Suprapubic skin (tissue), 4 donors: ENCODE results near the gene PLOD3. TPM values are rescaled to one million over a fixed set of nuclear protein-coding genes. Genes with fewer than 3 reads are reported as not detected.

Source experiments
- DNase-seq, 2 donors: peaks; one replicate each; pipeline ENCODE4 v3.0.0-alpha.2; 2019; ENCODE audit warnings: low spot score in 2 of 2
- H3K27ac ChIP-seq: fragments of 200-600 bp; sonication (generic); one replicate; pipeline ENCODE4 v1.5.1; 2019
- H3K27me3 ChIP-seq: fragments of 200-600 bp; sonication (generic); one replicate; pipeline ENCODE4 v1.5.1; 2019
- H3K36me3 ChIP-seq: fragments of 200-600 bp; sonication (generic); one replicate; pipeline ENCODE4 v1.5.1; 2019
- H3K4me1 ChIP-seq: fragments of 200-600 bp; sonication (generic); one replicate; pipeline ENCODE4 v1.5.1; 2019
- H3K4me3 ChIP-seq: fragments of 200-600 bp; sonication (generic); one replicate; pipeline ENCODE4 v1.5.1; 2019; ENCODE audit warnings: mild to moderate bottlenecking
- H3K9me3 ChIP-seq: fragments of 200-600 bp; sonication (generic); one replicate; pipeline ENCODE4 v1.5.1; 2019
- EP300 ChIP-seq: sonication (generic); formaldehyde crosslinking; IDR thresholded peaks from one replicate; pipeline ENCODE4 v1.6.1; 2017; ENCODE audit warnings: antibody characterized with exemption
- POLR2A ChIP-seq, 2 donors: fragments of 450-650 bp; IDR thresholded peaks; one replicate each; pipeline ENCODE4 v1.6.1; 2017; ENCODE audit warnings: antibody characterized with exemption in 2 of 2, mild to moderate bottlenecking in 2 of 2, moderate library complexity in 2 of 2
- POLR2AphosphoS5 ChIP-seq, 3 donors: sonication (generic); formaldehyde crosslinking; IDR thresholded peaks; one replicate each; pipeline ENCODE4 v1.6.1; 2017; ENCODE audit warnings: antibody characterized with exemption in 3 of 3
- WGBS: methylation state at CpG from one replicate; pipeline ENCODE4 v1.1.5; 2018; 5-methylcytosine and 5-hydroxymethylcytosine counted together
- total RNA-seq, 4 donors: library from RNA; depleted of rRNA; stranded (reverse); fragments of >200 nt; gene quantifications; one replicate each; pipeline ENCODE4 v1.1.0, GENCODE V29; 2016
- TF ChIP-seq, protein P1 (sequence below), 2 donors: fragments of 200-600 bp in 1 of 2; fragments of 450-650 bp in 1 of 2; sonication (generic) in 1 of 2; IDR thresholded peaks; one replicate each; pipeline ENCODE4 v1.5.1; 2016 to 2019; ENCODE audit warnings: antibody characterized with exemption in 2 of 2, mild to moderate bottlenecking in 1 of 2, moderate library complexity in 1 of 2

PLOD3 gene
- total RNA-seq, 4 donors from 2014 or later = 15.7 to 30.4 (median 22.7) TPM

DNA sequence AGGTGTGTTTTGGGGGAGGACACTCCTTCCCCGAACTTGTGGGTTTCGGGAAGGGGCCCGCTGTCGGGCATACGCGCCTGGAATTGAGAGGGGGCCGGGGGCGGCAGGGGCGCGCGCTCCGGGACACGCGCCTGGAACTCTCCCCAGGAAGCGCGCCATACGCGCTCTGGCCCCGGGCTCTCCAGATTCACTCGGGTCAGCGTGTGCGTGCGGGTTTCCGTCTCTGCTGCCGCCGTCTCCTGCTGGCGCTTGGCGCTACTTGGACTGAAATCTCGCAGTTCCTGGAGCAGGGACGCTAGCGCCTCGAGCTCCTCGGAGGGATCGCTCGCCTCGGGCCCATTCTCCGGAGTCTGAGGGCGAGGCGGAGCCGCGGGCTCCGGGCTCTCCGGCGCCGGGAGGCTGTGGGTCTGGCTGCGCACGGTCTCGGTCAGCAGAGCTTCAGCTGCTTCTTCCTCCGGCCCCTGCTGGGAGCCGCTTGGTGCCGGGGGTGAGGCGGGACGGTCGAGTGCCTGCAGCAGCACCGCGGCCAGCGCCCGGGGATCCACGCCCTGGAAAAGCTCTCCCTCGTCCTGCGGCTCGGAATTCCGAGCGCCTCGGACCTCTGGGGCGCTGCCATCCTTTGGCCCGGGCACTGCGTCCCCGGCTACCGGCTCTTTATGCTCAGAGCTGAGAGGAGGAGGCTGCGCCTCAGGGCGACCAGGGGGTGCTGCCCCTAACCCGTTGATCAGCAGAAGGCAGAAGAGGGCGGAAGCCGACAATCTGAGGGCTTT is 53.1 kb downstream of the PLOD3 start:
- no peak for TF ChIP-seq POLR2AphosphoS5 (IDR thresholded peaks at IDR 0.05)
- TF ChIP-seq, protein P1, sequence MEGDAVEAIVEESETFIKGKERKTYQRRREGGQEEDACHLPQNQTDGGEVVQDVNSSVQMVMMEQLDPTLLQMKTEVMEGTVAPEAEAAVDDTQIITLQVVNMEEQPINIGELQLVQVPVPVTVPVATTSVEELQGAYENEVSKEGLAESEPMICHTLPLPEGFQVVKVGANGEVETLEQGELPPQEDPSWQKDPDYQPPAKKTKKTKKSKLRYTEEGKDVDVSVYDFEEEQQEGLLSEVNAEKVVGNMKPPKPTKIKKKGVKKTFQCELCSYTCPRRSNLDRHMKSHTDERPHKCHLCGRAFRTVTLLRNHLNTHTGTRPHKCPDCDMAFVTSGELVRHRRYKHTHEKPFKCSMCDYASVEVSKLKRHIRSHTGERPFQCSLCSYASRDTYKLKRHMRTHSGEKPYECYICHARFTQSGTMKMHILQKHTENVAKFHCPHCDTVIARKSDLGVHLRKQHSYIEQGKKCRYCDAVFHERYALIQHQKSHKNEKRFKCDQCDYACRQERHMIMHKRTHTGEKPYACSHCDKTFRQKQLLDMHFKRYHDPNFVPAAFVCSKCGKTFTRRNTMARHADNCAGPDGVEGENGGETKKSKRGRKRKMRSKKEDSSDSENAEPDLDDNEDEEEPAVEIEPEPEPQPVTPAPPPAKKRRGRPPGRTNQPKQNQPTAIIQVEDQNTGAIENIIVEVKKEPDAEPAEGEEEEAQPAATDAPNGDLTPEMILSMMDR (IDR thresholded peaks at IDR 0.05) = no peak
- no peak for TF ChIP-seq EP300
- no peak for TF ChIP-seq POLR2A (IDR thresholded peaks at IDR 0.05)
- H3K27me3 ChIP-seq = peaks cover 75% of the 10 kb centered on the region
- 2% methylated on average over 31 of the region's 75 CpGs for WGBS
- H3K4me1 ChIP-seq = peaks cover 46% of the 10 kb centered on the region
- H3K4me3 ChIP-seq = peak overlapping the region; percentile 47
- no peak overlapping the region for H3K27ac ChIP-seq
- H3K36me3 ChIP-seq = peaks cover 16% of the 10 kb centered on the region
- no peak for DNase-seq
- H3K9me3 ChIP-seq = no peaks in the 10 kb centered on the region

DNA sequence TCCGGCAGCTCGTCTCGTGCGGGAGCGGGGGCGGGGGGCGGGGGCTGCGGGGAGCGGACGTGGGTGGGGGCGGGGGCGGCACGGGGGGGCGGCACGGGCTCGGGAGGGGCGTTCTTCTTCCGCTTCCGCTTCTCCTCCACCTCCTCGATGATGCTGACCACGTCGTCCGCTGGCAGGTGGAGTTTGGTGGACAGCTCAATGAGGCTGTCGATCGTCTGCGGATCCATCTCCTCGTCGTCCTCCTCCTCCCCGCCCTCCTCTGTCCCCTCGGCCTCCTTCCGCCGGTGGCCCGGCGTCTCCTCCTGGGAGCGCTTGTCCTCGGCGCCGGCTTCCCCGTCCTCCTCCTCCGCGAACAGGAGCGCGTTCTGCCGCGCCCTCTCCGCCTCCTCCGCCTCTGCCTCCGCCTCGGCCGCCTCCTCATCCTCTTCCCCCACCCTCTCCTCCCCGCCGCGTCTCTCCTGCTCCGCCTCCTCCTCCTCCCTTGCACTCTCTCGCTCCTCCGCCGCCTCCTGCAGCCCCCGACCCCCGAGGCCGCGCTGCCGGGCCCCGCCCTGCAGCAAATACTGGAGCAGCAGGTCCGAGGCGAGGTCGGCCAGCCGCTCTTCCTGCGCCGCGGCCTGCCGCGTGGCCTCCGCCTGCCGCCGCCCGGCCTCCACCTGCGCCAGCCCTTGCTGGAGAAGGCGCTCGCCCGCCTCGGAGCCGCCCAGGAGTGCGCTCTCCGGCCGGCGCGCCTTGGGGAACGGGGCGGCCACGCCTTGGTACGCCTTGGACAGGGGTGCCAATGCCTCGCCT is 53.9 kb downstream of the PLOD3 start:
- H3K27me3 ChIP-seq = peaks cover 67% of the 10 kb centered on the region
- DNase-seq = no peak
- peaks cover 24% of the 10 kb centered on the region for H3K36me3 ChIP-seq
- WGBS = 2% methylated on average over 48 of the region's 92 CpGs
- no peaks in the 10 kb centered on the region for H3K9me3 ChIP-seq
- H3K4me3 ChIP-seq = peak overlapping the region; percentile 47
- peaks cover 45% of the 10 kb centered on the region for H3K4me1 ChIP-seq
- no peak for TF ChIP-seq POLR2A (IDR thresholded peaks at IDR 0.05)
- no peak for TF ChIP-seq POLR2AphosphoS5 (IDR thresholded peaks at IDR 0.05)
- TF ChIP-seq EP300 = no peak
- TF ChIP-seq, protein P1 (IDR thresholded peaks at IDR 0.05) = no peak
- no peak overlapping the region for H3K27ac ChIP-seq

DNA sequence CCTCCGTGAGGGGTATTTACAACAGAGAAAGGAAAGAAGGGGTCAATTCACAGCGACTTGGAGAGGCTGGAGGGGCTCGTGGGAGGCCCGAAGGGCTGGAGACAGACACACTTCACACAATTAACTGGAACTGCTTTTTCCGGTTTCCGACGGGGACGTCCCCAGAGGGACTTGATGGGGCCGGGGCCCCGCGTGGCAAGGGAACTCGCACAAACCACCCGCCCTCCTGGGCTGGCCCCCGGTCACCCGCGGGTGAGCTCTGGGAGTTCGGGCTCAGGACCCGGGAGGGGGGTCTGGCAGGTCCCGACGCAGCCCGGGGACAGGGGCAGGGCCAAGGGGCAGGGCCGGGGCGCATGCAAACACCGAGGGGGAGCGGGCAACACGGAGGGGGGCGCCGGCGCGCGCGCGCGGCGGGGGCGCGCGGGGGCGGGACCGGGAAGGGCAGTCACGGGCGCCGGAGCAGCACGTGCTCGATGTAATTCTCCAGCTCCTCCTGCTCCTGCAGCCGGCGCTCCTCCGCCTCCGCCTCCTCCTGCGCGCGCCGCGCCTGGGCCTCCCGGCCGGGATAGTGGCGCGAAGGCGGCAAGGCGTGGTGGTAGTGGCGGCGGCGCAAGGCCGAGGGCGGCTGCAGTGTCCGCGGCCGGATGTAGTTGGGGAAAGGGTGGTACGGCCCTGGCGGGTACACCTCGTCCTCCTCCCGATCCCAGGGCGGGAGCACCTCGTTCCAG is 54.7 kb downstream of the PLOD3 start:
- no peak overlapping the region for H3K27ac ChIP-seq
- H3K4me1 ChIP-seq = peaks cover 45% of the 10 kb centered on the region
- TF ChIP-seq POLR2AphosphoS5 (IDR thresholded peaks at IDR 0.05) = no peak
- no peak for TF ChIP-seq EP300
- TF ChIP-seq, protein P1 (IDR thresholded peaks at IDR 0.05) = no peak
- no peak for TF ChIP-seq POLR2A (IDR thresholded peaks at IDR 0.05)
- peaks cover 59% of the 10 kb centered on the region for H3K27me3 ChIP-seq
- DNase-seq = no peak
- 8% methylated on average over 11 of the region's 74 CpGs for WGBS
- peaks cover 32% of the 10 kb centered on the region for H3K36me3 ChIP-seq
- no peaks in the 10 kb centered on the region for H3K9me3 ChIP-seq
- peak overlapping the region; percentile 47 for H3K4me3 ChIP-seq

DNA sequence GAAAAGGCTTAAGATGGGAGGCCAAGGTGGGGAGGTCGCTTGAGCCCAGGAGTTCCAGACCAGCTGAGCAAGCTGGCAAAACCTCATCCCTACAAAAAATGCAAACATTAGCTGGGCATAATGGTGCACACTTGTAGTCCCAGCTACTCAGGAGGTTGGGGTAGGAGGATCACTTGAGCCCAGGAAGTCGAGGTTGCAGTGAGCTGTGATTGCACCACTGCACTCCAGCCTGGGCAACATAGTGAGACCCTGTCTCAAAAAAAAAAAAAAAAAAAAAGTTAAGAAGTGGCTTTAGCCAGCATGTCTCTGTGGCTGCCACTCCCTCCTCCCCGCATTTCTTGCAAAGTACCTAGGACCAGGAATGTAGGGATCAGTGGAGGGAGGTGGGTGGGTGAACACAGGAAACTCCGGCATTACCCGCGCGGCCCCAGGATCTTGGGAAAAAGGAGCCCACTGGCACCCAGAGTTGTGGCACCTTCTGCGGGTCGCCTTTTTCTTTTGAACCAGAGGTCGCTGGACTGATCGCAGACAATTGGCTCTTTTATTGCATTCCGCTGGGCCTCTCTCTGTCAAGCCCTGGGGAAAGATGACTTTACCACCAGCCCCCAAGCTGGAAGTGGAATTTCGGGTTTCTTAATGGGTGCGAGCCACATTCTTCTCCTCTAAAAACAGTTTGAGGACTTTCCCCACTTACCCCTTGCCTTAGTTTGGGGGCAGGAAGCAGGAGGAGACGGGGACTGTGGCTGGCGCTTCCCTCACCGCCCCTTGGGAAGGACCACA is 55.5 kb downstream of the PLOD3 start:
- peaks cover 51% of the 10 kb centered on the region for H3K27me3 ChIP-seq
- WGBS = 81% methylated on average over 17 of the region's 17 CpGs
- H3K4me1 ChIP-seq = peaks cover 45% of the 10 kb centered on the region
- H3K9me3 ChIP-seq = no peaks in the 10 kb centered on the region
- peaks cover 40% of the 10 kb centered on the region for H3K36me3 ChIP-seq
- TF ChIP-seq EP300 (no peak), POLR2AphosphoS5 (IDR thresholded peaks at IDR 0.05) (no peak), POLR2A (IDR thresholded peaks at IDR 0.05) (no peak)
- TF ChIP-seq, protein P1 (IDR thresholded peaks at IDR 0.05) = no peak
- H3K4me3 ChIP-seq = peak overlapping the region; percentile 47
- DNase-seq = no peak
- no peak overlapping the region for H3K27ac ChIP-seq
